ENCODE data around the gene TTC16. TPM values are rescaled to one million over a fixed set of nuclear protein-coding genes. Genes with fewer than 3 reads are reported as not detected.

TTC16 gene
- total RNA-seq, 2 experiments from 2014 or later = 0.61 to 0.69 TPM

Other genes with a start within 250 kb of the TTC16 start
- gene STXBP1, start 103.8 kb upstream of the TTC16 start, total RNA-seq = 10 to 100 TPM; 27.3 to 27.8 TPM
- under 1 TPM in 1 of 2 experiments, not detected in 1; 0.10 TPM for gene CFAP157, start 9.1 kb upstream of the TTC16 start, total RNA-seq
- gene PTRH1, start 416 bp upstream of the TTC16 start, total RNA-seq = 10 to 100 TPM; 20.9 to 22.7 TPM
- 10 to 100 TPM; 12.7 to 16.2 TPM for gene TOR2A, start 19.2 kb downstream of the TTC16 start, total RNA-seq
- 10 to 100 TPM; 34.5 to 35.3 TPM for gene SH2D3C, start 62.6 kb downstream of the TTC16 start, total RNA-seq
- 10 to 100 TPM; 99.4 to 99.6 TPM for gene CDK9, start 70.0 kb downstream of the TTC16 start, total RNA-seq
- gene FPGS, start 86.8 kb downstream of the TTC16 start, total RNA-seq = 10 to 100 TPM; 80.0 to 83.9 TPM
- 10 to 100 TPM; 12.0 to 12.2 TPM for gene ENG, start 138.6 kb downstream of the TTC16 start, total RNA-seq
- gene AK1, start 161.6 kb downstream of the TTC16 start, total RNA-seq = 10 to 100 TPM; 27.7 to 28.5 TPM
- 10 to 100 TPM; 50.1 to 53.8 TPM for gene ST6GALNAC6, start 183.5 kb downstream of the TTC16 start, total RNA-seq
- 10 to 100 TPM; 21.2 to 23.5 TPM for gene ST6GALNAC4, start 201.0 kb downstream of the TTC16 start, total RNA-seq
- 1 to 10 TPM in 1 of 2 experiments, under 1 TPM in 1; 0.94 to 2.9 TPM for gene PIP5KL1, start 214.7 kb downstream of the TTC16 start, total RNA-seq
- gene DPM2, start 221.8 kb downstream of the TTC16 start, total RNA-seq = 10 to 100 TPM; 41.5 to 42.0 TPM

All from activated CD4-positive, alpha-beta memory T cell treated with anti-CD3 and anti-CD28 coated beads for 36 hours (primary cell).